ENCODE results near the gene CISTR.

CISTR gene

DNA sequence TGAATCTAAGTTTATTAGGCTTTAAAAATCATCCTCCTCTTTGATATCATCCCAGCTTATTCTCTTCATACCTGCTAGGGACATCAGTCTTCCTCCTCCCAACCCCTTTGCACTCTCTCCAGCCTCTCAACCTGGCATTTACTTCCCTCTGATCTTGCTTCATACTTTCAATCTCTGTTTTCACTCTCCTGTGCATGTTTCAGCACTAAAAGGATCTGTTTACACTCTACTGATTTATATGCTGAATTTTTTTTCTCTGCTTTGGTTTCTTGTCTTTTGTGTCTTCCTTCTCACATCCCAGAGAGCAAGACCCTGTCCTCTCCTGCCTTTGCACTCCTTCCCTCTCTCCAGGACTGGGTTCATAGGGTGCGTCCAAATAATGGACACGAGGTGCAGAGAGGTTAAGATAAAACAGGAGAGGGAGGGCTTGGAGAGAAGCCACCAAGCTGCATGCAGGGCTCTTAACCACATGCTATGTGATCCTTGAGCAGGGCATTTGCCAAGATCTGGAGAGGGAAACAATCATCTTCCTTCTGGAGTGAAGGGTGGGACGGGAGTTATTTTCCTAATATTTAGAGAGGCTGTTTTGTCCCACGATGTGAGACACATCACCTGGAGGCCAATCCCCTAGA lies 3.0 kb upstream of the CISTR start (continued):
- 0 out of 2 replicates have a peak, but pooled peaks have one; percentile 20 for TF ChIP-seq ZSCAN30 (tag by site-specific recombination; IDR thresholded peaks at IDR 0.05)
- TF ChIP-seq, protein P1, sequence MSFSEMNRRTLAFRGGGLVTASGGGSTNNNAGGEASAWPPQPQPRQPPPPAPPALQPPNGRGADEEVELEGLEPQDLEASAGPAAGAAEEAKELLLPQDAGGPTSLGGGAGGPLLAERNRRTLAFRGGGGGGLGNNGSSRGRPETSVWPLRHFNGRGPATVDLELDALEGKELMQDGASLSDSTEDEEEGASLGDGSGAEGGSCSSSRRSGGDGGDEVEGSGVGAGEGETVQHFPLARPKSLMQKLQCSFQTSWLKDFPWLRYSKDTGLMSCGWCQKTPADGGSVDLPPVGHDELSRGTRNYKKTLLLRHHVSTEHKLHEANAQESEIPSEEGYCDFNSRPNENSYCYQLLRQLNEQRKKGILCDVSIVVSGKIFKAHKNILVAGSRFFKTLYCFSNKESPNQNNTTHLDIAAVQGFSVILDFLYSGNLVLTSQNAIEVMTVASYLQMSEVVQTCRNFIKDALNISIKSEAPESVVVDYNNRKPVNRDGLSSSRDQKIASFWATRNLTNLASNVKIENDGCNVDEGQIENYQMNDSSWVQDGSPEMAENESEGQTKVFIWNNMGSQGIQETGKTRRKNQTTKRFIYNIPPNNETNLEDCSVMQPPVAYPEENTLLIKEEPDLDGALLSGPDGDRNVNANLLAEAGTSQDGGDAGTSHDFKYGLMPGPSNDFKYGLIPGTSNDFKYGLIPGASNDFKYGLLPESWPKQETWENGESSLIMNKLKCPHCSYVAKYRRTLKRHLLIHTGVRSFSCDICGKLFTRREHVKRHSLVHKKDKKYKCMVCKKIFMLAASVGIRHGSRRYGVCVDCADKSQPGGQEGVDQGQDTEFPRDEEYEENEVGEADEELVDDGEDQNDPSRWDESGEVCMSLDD (tag by site-specific recombination; IDR thresholded peaks at IDR 0.05) = no peak
- no peak for TF ChIP-seq ZNF132 (tag by site-specific recombination; IDR thresholded peaks at IDR 0.05; ENCODE audit: borderline replicate concordance)
- peak; percentile 55; the same call in 1 of the 2 replicates for TF ChIP-seq IKZF3 (tag by site-specific recombination; IDR thresholded peaks at IDR 0.05)
- TF ChIP-seq ZNF19 (tag by site-specific recombination; IDR thresholded peaks at IDR 0.05; ENCODE audit: low read depth) = no peak
- peak; percentile 88 for TF ChIP-seq GFI1B (tag by site-specific recombination; IDR thresholded peaks at IDR 0.05)
- TF ChIP-seq, protein P2, sequence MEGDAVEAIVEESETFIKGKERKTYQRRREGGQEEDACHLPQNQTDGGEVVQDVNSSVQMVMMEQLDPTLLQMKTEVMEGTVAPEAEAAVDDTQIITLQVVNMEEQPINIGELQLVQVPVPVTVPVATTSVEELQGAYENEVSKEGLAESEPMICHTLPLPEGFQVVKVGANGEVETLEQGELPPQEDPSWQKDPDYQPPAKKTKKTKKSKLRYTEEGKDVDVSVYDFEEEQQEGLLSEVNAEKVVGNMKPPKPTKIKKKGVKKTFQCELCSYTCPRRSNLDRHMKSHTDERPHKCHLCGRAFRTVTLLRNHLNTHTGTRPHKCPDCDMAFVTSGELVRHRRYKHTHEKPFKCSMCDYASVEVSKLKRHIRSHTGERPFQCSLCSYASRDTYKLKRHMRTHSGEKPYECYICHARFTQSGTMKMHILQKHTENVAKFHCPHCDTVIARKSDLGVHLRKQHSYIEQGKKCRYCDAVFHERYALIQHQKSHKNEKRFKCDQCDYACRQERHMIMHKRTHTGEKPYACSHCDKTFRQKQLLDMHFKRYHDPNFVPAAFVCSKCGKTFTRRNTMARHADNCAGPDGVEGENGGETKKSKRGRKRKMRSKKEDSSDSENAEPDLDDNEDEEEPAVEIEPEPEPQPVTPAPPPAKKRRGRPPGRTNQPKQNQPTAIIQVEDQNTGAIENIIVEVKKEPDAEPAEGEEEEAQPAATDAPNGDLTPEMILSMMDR (tag by site-specific recombination; IDR thresholded peaks at IDR 0.05) = no peak
- no peak for TF ChIP-seq KLF16 (tag by site-specific recombination; IDR thresholded peaks at IDR 0.05)
- TF ChIP-seq ZBTB48 (tag by site-specific recombination; IDR thresholded peaks at IDR 0.05) = no peak
- no peak for TF ChIP-seq ZSCAN23 (tag by site-specific recombination; IDR thresholded peaks at IDR 0.05)
- TF ChIP-seq ZNF561 (tag by site-specific recombination; IDR thresholded peaks at IDR 0.05; ENCODE audit: borderline replicate concordance) = no peak
- TF ChIP-seq ZNF777 (tag by site-specific recombination; IDR thresholded peaks at IDR 0.05; ENCODE audit: borderline replicate concordance) = no peak
- TF ChIP-seq ZNF146 (tag by site-specific recombination; IDR thresholded peaks at IDR 0.05) = no peak
- no peak for TF ChIP-seq HOXC10 (CRISPR knock-in tag; IDR thresholded peaks at IDR 0.05)
- peak; percentile 53 for TF ChIP-seq ZNF366 (tag by site-specific recombination; conservative IDR thresholded peaks at IDR 0.05)
- peak; percentile 68; the same call in 1 of the 2 replicates for TF ChIP-seq ZBTB17 (tag by site-specific recombination; IDR thresholded peaks at IDR 0.05)
- TF ChIP-seq, protein P3, sequence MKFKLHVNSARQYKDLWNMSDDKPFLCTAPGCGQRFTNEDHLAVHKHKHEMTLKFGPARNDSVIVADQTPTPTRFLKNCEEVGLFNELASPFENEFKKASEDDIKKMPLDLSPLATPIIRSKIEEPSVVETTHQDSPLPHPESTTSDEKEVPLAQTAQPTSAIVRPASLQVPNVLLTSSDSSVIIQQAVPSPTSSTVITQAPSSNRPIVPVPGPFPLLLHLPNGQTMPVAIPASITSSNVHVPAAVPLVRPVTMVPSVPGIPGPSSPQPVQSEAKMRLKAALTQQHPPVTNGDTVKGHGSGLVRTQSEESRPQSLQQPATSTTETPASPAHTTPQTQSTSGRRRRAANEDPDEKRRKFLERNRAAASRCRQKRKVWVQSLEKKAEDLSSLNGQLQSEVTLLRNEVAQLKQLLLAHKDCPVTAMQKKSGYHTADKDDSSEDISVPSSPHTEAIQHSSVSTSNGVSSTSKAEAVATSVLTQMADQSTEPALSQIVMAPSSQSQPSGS (tag by site-specific recombination; IDR thresholded peaks at IDR 0.05; ENCODE audit: low read depth) = no peak
- no peak for TF ChIP-seq SCRT1 (tag by site-specific recombination; IDR thresholded peaks at IDR 0.05; ENCODE audit: borderline replicate concordance)
- TF ChIP-seq ZNF423 (tag by site-specific recombination; IDR thresholded peaks at IDR 0.05) = no peak
- TF ChIP-seq, protein P4, sequence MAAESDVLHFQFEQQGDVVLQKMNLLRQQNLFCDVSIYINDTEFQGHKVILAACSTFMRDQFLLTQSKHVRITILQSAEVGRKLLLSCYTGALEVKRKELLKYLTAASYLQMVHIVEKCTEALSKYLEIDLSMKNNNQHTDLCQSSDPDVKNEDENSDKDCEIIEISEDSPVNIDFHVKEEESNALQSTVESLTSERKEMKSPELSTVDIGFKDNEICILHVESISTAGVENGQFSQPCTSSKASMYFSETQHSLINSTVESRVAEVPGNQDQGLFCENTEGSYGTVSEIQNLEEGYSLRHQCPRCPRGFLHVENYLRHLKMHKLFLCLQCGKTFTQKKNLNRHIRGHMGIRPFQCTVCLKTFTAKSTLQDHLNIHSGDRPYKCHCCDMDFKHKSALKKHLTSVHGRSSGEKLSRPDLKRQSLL (tag by site-specific recombination; IDR thresholded peaks at IDR 0.05) = 0 out of 2 replicates have a peak, but pooled peaks have one; percentile 13
- TF ChIP-seq ZNF426 (tag by site-specific recombination; IDR thresholded peaks at IDR 0.05) = no peak
- TF ChIP-seq ZNF707 (tag by site-specific recombination; IDR thresholded peaks at IDR 0.05) = no peak

Measured in HEK293 (cell line).